Right lobe of liver (tissue), 6 donors: Measurements from ENCODE around the gene SCN8A. TPM values are rescaled to one million over a fixed set of nuclear protein-coding genes. Genes with fewer than 3 reads are reported as not detected.

ENCODE experiments used
- ATAC-seq, 4 donors: fragments of 200-7000 bp; cut with Tn5 transposase; one replicate each; pipeline ENCODE4 v1.9.1; 2020; ENCODE audit warnings: mild to moderate bottlenecking in 4 of 4, moderate library complexity in 4 of 4
- DNase-seq, 3 donors: peaks; one replicate each; pipeline ENCODE4 v3.0.0-alpha.2; 2020
- H3K27ac ChIP-seq, 3 donors: fragments of 200-600 bp; one replicate each; pipeline ENCODE4 v1.8.0; 2022
- H3K27me3 ChIP-seq, 2 donors: fragments of 200-600 bp; one replicate each; pipeline ENCODE4 v1.8.0; 2022
- H3K36me3 ChIP-seq, 4 donors: fragments of 200-600 bp; sonication (generic) in 1 of 4; one replicate each; pipeline versions ENCODE4 v1.5.1 to v1.8.0; 2017 to 2022; ENCODE audit warnings: control low read depth in 1 of 4
- H3K4me1 ChIP-seq, 4 donors: fragments of 200-600 bp; sonication (generic) in 1 of 4; one replicate each; pipeline versions ENCODE4 v1.5.1 to v1.8.0; 2017 to 2022; ENCODE audit warnings: control low read depth in 1 of 4
- H3K4me3 ChIP-seq, 3 donors: fragments of 200-600 bp; one replicate each; pipeline ENCODE4 v1.8.0; 2022
- H3K9me3 ChIP-seq, 4 donors: fragments of 200-600 bp; sonication (generic) in 1 of 4; one replicate each; pipeline versions ENCODE4 v1.5.1 to v1.8.0; 2017 to 2022; ENCODE audit warnings: control low read depth in 1 of 4
- POLR2A ChIP-seq: fragments of 450-650 bp; IDR thresholded peaks from one replicate; pipeline ENCODE4 v1.6.1; 2017; ENCODE audit warnings: antibody characterized with exemption, mild to moderate bottlenecking
- WGBS: methylation state at CpG from one replicate; pipeline ENCODE4 v1.1.6; 2018; ENCODE audit warnings: low coverage, low lambda C conversion rate; ENCODE audit not compliant: insufficient coverage; ENCODE audit errors: missing lambda C conversion rate; 5-methylcytosine and 5-hydroxymethylcytosine counted together
- intact Hi-C, 2 donors: fragments of 100-400 bp; cut with DNase I; formaldehyde crosslinking; loops; one replicate each; pipeline versions ENCODE4 v1.11.2 to v1.14.1; 2022
- total RNA-seq, 6 experiments: library from RNA; depleted of rRNA in 2 of 6; stranded (reverse); fragments of >200 nt in 2 of 6; fragmentation: NEBNext Ultra II Directional in 3 of 6; extraction: Animal tissue kit (Norgen Biotek cat#: 25700) in 3 of 6; gene quantifications; one replicate each; pipeline versions ENCODE4 v1.1.0 to v1.2.4, GENCODE V29; 2016 to 2023
- TF ChIP-seq, protein P1 (sequence below), 4 donors: fragments of 200-600 bp in 3 of 4; fragments of 450-650 bp in 1 of 4; IDR thresholded peaks; one replicate each; pipeline versions ENCODE4 v1.5.1 to v1.8.0; 2016 to 2022; ENCODE audit warnings: antibody characterized with exemption in 4 of 4, mild to moderate bottlenecking in 2 of 4
- donor health status: DM: no; HTN: yes; CAD: no.
- donor health status: DM: no; HTN: no; CAD: no.
- donor health status: DM: no; HTN: no; CAD: no.
- donor health status: DM: no; HTN: yes; CAD: no.
- donor health status: DM: no; HTN: yes; CAD: no.

Gene SCN8A
- total RNA-seq, 6 experiments from 2014 or later = 1.7 to 5.6 (median 3.7) TPM

DNA sequence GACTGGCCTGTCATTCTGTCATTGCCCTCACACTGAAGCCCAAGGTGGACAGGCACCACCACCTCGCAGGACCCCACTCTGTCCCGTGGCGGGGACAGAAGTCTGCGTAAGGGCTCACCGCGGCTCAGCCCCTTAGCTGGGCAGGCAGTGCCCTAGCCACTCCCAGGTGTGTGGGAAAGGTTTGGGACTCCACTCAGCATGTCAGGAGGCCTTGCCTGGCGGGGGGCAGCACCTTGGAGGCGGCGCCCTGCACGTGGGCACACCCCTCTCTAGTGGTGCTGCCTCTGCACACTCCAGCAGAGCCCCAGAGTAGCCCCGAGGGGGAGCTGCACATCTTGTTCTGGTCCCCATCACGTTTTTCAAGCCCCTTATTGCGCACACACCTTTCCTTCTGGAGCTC, 221.8 kb downstream of the SCN8A start:
- intact Hi-C loops = loop anchor here in 1 of 2 donors (10.0 kb wide), 1 partner anchor 288 kb away; no protein-coding TSS in a partner anchor
- ATAC-seq = no peak
- no peak for DNase-seq

DNA sequence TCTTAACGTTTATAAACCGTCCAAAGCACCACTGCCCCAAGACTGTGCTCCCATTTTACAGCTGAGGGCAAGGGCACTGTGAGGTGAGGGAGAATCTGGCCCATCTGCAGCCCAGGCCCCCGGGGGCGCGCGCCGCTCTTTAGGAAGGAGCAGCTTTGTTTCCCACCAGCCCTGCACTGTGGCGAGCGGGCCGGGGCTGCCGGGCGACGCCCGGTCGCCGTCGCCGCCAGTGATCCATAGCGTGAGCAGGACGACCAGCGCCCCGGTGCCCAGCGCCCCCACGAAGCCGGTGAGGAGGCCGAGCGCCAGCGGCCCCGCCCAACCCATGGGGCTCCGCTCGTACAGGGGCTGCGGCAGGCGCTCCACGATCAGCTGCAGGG, 222.9 kb downstream of the SCN8A start:
- Histone ChIP-seq H3K27me3 (no peaks in the 10 kb centered on the region), H3K9me3 (no peaks in the 10 kb centered on the region), H3K4me3 (peak overlapping the region; percentile 57 to 77 (median 71)), H3K36me3 (no peaks in the 10 kb centered on the region), H3K4me1 (peaks cover 0 to 6% (median 0%) of the 10 kb centered on the region in 4 donors), H3K27ac (peak overlapping the region; percentile 22 to 67 (median 26))
- DNase-seq = no peak
- 14% methylated on average over 1 of the region's 34 CpGs for WGBS
- no peak for TF ChIP-seq POLR2A
- TF ChIP-seq, protein P1, sequence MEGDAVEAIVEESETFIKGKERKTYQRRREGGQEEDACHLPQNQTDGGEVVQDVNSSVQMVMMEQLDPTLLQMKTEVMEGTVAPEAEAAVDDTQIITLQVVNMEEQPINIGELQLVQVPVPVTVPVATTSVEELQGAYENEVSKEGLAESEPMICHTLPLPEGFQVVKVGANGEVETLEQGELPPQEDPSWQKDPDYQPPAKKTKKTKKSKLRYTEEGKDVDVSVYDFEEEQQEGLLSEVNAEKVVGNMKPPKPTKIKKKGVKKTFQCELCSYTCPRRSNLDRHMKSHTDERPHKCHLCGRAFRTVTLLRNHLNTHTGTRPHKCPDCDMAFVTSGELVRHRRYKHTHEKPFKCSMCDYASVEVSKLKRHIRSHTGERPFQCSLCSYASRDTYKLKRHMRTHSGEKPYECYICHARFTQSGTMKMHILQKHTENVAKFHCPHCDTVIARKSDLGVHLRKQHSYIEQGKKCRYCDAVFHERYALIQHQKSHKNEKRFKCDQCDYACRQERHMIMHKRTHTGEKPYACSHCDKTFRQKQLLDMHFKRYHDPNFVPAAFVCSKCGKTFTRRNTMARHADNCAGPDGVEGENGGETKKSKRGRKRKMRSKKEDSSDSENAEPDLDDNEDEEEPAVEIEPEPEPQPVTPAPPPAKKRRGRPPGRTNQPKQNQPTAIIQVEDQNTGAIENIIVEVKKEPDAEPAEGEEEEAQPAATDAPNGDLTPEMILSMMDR (IDR thresholded peaks at IDR 0.05) = no peak
- ATAC-seq = no peak
- intact Hi-C loops = loop anchor here in 1 of 2 donors (10.0 kb wide), 1 partner anchor 289 kb away; no protein-coding TSS in a partner anchor

More for the DNA sequence above, 221.8 kb downstream of the SCN8A start:
- TF ChIP-seq, protein P1 (IDR thresholded peaks at IDR 0.05) = no peak
- no peak for TF ChIP-seq POLR2A
- Histone ChIP-seq H3K9me3 (no peaks in the 10 kb centered on the region), H3K36me3 (no peaks in the 10 kb centered on the region), H3K4me3 (no peak overlapping the region), H3K4me1 (peaks cover 0 to 6% (median 0%) of the 10 kb centered on the region in 4 donors), H3K27me3 (no peaks in the 10 kb centered on the region), H3K27ac (no peak overlapping the region)
- WGBS = 79% methylated on average over 2 of the region's 13 CpGs

DNA sequence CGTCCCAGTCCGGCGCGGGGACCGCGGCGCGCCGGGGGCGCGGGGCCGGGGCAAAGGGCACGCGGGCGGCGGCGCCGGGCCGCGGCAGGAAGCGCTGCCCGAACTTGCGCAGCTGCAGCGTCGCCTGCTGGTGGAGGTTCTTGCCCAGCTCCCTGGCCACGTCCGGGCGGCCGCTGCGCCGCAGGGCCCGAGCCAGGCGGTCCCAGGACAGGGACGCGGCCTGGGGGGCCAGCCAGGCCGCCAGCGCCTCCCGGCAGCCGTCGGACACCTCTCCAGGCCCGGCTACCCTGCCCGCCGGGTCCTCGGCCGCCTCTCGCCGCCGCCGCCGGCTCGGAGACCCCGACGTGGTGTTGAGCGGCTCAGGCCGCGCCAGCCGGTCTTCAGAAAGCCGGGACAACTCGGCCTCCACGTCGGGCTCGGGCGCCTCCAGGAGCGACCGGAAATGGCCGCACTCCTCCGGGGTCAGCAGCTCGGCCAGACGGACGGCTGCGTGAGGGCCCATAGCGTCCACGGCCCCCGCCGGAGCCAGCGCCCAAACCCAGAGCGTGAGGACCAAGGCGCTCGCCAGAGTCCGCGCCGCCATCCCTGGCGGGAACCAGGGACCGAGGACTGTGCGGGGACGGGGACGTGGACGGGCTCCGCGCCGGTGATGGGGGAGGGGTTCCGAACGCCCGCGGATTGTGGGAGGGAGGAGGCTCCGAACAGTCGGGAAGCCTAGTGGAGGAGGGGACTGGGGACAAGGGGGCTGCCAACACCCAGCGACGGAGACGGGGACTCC, 223.5 kb downstream of the SCN8A start:
- H3K4me3 ChIP-seq = peak overlapping the region; percentile 57 to 77 (median 71)
- intact Hi-C loops = loop anchor here in 1 of 2 donors (10.0 kb wide), 1 partner anchor 290 kb away; no protein-coding TSS in a partner anchor

DNA sequence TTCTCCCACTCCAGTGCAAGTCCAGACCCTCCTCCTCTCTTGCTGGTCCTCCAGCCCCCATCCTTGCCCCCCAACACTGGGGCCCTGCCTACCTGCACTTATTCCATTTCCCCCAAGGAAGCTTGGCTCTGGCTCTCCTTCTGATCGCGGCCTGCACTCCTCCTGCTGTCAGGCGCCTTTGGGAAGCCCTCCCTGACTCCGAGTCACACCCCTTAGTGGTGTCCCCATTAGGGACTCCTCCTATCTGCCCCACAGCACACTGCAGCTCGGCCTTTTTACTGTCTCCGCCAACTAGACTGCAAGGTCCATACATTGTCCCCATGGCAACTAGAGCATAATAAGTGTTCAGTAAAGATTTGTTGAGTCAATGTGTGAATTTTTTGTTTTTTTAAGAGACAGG, 224.5 kb downstream of the SCN8A start:
- intact Hi-C loops = loop anchor here in 1 of 2 donors (10.0 kb wide), 1 partner anchor 291 kb away; no protein-coding TSS in a partner anchor
- WGBS = 84% methylated on average over 5 of the region's 6 CpGs
- no peaks in the 10 kb centered on the region for H3K27me3 ChIP-seq

More for the DNA sequence above, 223.5 kb downstream of the SCN8A start:
- Histone ChIP-seq H3K27ac (peak overlapping the region; percentile 67 to 94 (median 92)), H3K9me3 (no peaks in the 10 kb centered on the region), H3K27me3 (no peaks in the 10 kb centered on the region), H3K36me3 (no peaks in the 10 kb centered on the region), H3K4me1 (peaks cover 0 to 6% (median 0%) of the 10 kb centered on the region in 4 donors)
- 0% methylated on average over 9 of the region's 100 CpGs for WGBS
- ATAC-seq = peak; percentile 88 to 95 (median 92)
- peak; percentile 88 to 92 (median 88) for DNase-seq
- peak; percentile 91 for TF ChIP-seq POLR2A
- TF ChIP-seq, protein P1 (IDR thresholded peaks at IDR 0.05) = peak; percentile 52 to 97 (median 75)

More for the DNA sequence above, 224.5 kb downstream of the SCN8A start:
- Histone ChIP-seq H3K9me3 (no peaks in the 10 kb centered on the region), H3K4me1 (peaks cover 0 to 6% (median 0%) of the 10 kb centered on the region in 4 donors), H3K4me3 (no peak overlapping the region), H3K36me3 (no peaks in the 10 kb centered on the region), H3K27ac (no peak overlapping the region)
- TF ChIP-seq, protein P1 (IDR thresholded peaks at IDR 0.05) = no peak
- DNase-seq = no peak
- no peak for ATAC-seq
